DND-41 (cell line): ENCODE measurements around the gene BLOC1S6.

ENCODE experiments used
- ATAC-seq: fragments of 200-7000 bp; cut with Tn5 transposase; 3 replicates; pipeline ENCODE4 v1.9.1; 2021; ENCODE audit warnings: low read depth; ENCODE audit not compliant: insufficient read depth
- DNase-seq: peaks from one replicate; pipeline ENCODE4 v3.0.0-alpha.2; 2020
- H2AFZ ChIP-seq: 2 replicates; pipeline ENCODE4 v1.6.0; 2012; ENCODE audit warnings: low read depth, low read length
- H3K27ac ChIP-seq: 2 replicates; pipeline ENCODE4 v1.5.1; 2012; ENCODE audit warnings: low read length, inconsistent platforms
- H3K27me3 ChIP-seq: fragments of 200-600 bp; sonication (generic); 2 replicates; pipeline ENCODE4 v1.6.0; 2012; ENCODE audit warnings: low read length, mild to moderate bottlenecking, inconsistent platforms; ENCODE audit not compliant: insufficient read depth, poor library complexity
- H3K36me3 ChIP-seq: 2 replicates; pipeline ENCODE4 v1.5.1; 2012; ENCODE audit warnings: low read length, inconsistent platforms; ENCODE audit not compliant: insufficient read depth
- H3K4me1 ChIP-seq: 2 replicates; pipeline ENCODE4 v1.5.1; 2012; ENCODE audit warnings: mild to moderate bottlenecking, low read length; ENCODE audit not compliant: insufficient read depth
- H3K4me2 ChIP-seq: 2 replicates; pipeline ENCODE4 v1.6.0; 2012; ENCODE audit warnings: mild to moderate bottlenecking, moderate library complexity, low read length, inconsistent platforms; ENCODE audit not compliant: insufficient read depth
- H3K4me3 ChIP-seq, 2 experiments: fragments of 200-600 bp in 1 of 2; shearing (Covaris generic) in 1 of 2; 2 replicates each; pipeline ENCODE4 v1.5.1; 2012 to 2016; ENCODE audit warnings: inconsistent platforms in 2 of 2, low read length in 2 of 2, mild to moderate bottlenecking in 2 of 2, low read depth in 1 of 2, moderate library complexity in 1 of 2
- H3K79me2 ChIP-seq: 2 replicates; pipeline ENCODE4 v1.6.0; 2012; ENCODE audit warnings: low read length, inconsistent platforms; ENCODE audit not compliant: insufficient read depth
- H3K9ac ChIP-seq: 2 replicates; pipeline ENCODE4 v1.6.0; 2012; ENCODE audit warnings: low read depth, mild to moderate bottlenecking, inconsistent platforms, low read length, moderate library complexity
- H3K9me3 ChIP-seq: 2 replicates; pipeline ENCODE4 v1.5.1; 2012; ENCODE audit warnings: low read length, moderate library complexity, mild to moderate bottlenecking, inconsistent platforms; ENCODE audit not compliant: insufficient read depth, severe bottlenecking
- H4K20me1 ChIP-seq: 2 replicates; pipeline ENCODE4 v1.6.0; 2012; ENCODE audit warnings: low read length; ENCODE audit not compliant: insufficient read depth
- EZH2 ChIP-seq: IDR thresholded peaks from 3 replicates; pipeline ENCODE4 v1.6.1; 2012; ENCODE audit warnings: borderline replicate concordance, low read depth, mild to moderate bottlenecking, moderate library complexity, low read length, inconsistent platforms; ENCODE audit not compliant: severe bottlenecking
- TF ChIP-seq, protein P1 (sequence below): IDR thresholded peaks from 2 replicates; pipeline ENCODE4 v1.5.1; 2012; ENCODE audit warnings: borderline replicate concordance, low read length, moderate library complexity, mild to moderate bottlenecking; ENCODE audit not compliant: poor library complexity, severe bottlenecking; ENCODE audit errors: extremely low read depth

The BLOC1S6 gene

DNA sequence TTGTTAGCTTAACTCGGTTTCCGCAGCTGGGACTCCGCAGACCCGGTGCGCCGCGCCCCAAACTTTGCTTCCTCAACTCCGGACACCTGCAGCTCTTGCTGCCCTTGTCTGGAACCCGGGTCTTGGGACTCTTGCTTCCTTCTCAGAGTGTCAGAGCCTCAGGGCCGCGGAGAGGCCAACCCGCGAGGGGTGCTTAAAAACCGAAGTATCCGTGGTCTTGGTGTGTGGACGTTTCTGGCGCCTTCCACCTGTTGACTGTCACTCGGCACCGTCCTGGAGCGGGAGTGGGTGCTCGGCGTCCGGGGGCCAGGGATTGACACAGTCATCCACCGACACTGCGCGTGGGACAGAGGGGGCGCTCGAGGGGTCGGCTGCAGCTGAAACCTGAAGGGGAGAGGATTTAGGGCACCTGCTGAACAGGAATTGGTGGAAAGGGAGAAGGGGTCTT is 48.0 kb downstream of the BLOC1S6 start:
- Histone ChIP-seq H3K36me3 (no peaks in the 10 kb centered on the region), H2AFZ (peak overlapping the region; percentile 13; the same call in 1 of the 2 replicates), H3K4me2 (peak overlapping the region; percentile 56), H3K4me3 (peak overlapping the region in 1 of 2 experiments; percentile 25; a peak in 2 of 4 replicates), H3K4me1 (peaks cover 14% of the 10 kb centered on the region), H3K27ac (no peak overlapping the region), H3K9me3 (no peaks in the 10 kb centered on the region), H4K20me1 (no peaks in the 10 kb centered on the region), H3K79me2 (no peaks in the 10 kb centered on the region), H3K9ac (no peak overlapping the region), H3K27me3 (peaks cover 24% of the 10 kb centered on the region)
- DNase-seq (peak; percentile 39), ATAC-seq (peak; percentile 60)
- TF ChIP-seq EZH2: peak; percentile 40
- TF ChIP-seq, protein P1, sequence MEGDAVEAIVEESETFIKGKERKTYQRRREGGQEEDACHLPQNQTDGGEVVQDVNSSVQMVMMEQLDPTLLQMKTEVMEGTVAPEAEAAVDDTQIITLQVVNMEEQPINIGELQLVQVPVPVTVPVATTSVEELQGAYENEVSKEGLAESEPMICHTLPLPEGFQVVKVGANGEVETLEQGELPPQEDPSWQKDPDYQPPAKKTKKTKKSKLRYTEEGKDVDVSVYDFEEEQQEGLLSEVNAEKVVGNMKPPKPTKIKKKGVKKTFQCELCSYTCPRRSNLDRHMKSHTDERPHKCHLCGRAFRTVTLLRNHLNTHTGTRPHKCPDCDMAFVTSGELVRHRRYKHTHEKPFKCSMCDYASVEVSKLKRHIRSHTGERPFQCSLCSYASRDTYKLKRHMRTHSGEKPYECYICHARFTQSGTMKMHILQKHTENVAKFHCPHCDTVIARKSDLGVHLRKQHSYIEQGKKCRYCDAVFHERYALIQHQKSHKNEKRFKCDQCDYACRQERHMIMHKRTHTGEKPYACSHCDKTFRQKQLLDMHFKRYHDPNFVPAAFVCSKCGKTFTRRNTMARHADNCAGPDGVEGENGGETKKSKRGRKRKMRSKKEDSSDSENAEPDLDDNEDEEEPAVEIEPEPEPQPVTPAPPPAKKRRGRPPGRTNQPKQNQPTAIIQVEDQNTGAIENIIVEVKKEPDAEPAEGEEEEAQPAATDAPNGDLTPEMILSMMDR: peak; percentile 42

DNA sequence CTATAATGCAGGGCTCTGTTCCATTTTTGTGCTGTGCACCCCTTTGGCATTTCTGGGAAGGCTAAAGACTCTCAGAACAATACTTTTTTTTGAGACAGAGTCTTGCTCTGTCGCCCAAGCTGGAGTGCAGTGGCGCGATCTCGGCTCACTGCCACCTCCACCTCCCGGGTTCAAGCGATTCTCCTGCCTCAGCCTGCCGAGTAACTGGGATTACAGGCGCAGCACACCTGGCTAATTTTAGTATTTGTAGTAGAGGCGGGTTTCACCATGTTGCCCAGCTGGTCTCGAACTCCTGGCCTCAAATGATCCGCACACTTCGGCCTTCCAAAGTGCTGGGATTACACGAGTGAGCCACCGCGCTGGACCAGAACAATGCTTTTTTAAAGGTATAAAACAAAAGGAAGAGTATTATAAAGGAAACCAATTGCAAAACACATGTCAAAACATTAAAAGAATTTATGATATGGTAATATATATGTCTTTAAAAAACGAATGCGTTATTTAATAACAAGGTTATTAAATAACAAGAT is 48.6 kb downstream of the BLOC1S6 start:
- no peak overlapping the region for H2AFZ ChIP-seq
- 0 out of 3 replicates have a peak, but pooled peaks have one; percentile 3 for ATAC-seq

DNA sequence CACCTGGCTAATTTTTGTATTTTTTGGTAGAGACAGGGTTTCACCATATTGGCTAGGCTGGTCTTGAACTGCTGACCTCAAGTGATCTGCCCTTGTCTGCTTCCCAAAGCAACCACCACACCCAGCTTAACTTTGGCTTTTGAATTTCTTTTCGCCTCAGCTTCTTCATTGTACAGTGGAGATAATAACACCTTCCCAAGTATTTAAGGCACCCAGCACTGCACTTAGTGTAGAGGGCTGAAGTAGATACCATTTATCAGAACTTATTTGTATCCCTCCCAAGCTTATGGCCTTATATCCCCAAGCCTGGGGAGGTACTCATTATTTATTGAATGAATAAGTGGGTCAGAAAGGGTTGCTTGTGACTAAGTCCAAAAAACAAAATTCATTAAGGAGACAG is 50.0 kb downstream of the BLOC1S6 start:
- no peak overlapping the region for H3K27ac ChIP-seq

More for the DNA sequence above, 48.6 kb downstream of the BLOC1S6 start:
- H3K4me2 ChIP-seq: peak overlapping the region; percentile 56
- peaks cover 24% of the 10 kb centered on the region for H3K27me3 ChIP-seq
- H3K9me3 ChIP-seq: no peaks in the 10 kb centered on the region
- H4K20me1 ChIP-seq: no peaks in the 10 kb centered on the region
- DNase-seq: no peak
- no peak overlapping the region for H3K27ac ChIP-seq
- no peaks in the 10 kb centered on the region for H3K79me2 ChIP-seq
- no peaks in the 10 kb centered on the region for H3K36me3 ChIP-seq
- H3K4me3 ChIP-seq: peak overlapping the region in 1 of 2 experiments; percentile 25; a peak in 1 of 4 replicates
- TF ChIP-seq, protein P1: no peak
- no peak for TF ChIP-seq EZH2
- H3K4me1 ChIP-seq: peaks cover 14% of the 10 kb centered on the region
- H3K9ac ChIP-seq: no peak overlapping the region

DNA sequence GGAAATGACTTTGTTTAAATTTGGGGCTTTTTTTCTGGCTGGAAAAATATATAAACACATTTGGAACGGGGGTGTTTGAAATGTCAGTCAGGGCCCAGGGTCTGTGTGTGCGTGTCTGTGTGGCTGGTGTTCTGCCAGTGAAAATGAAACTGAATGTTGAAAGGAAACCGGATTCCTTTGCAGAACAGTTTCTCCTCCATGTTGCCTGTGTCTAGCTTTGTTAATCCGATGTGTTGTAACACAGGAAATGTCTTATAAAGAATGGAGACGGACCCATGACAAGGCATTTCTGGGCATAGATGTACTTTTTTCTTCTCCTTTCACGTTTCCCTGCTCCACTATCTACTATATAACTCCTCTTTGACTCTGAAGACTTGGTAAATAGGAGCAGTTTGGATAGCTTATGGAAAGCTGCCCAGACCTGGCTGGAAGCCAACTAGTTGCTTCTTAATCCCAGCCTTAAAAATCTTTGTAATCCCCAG is 50.4 kb downstream of the BLOC1S6 start:
- Histone ChIP-seq H3K27me3 (peaks cover 28% of the 10 kb centered on the region), H3K79me2 (no peaks in the 10 kb centered on the region), H3K36me3 (no peaks in the 10 kb centered on the region), H4K20me1 (no peaks in the 10 kb centered on the region), H3K4me3 (no peak overlapping the region), H3K9me3 (no peaks in the 10 kb centered on the region), H2AFZ (peak overlapping the region; percentile 58; the same call in 1 of the 2 replicates), H3K4me2 (peak overlapping the region; percentile 45; the same call in 1 of the 2 replicates), H3K4me1 (peaks cover 14% of the 10 kb centered on the region), H3K27ac (no peak overlapping the region), H3K9ac (no peak overlapping the region)
- peak; percentile 85 for ATAC-seq
- DNase-seq: peak; percentile 60
- TF ChIP-seq EZH2: no peak
- TF ChIP-seq, protein P1: no peak

More for the DNA sequence above, 50.0 kb downstream of the BLOC1S6 start:
- Histone ChIP-seq H3K27me3 (peaks cover 28% of the 10 kb centered on the region), H3K36me3 (no peaks in the 10 kb centered on the region), H3K9me3 (no peaks in the 10 kb centered on the region), H3K9ac (no peak overlapping the region), H3K4me1 (peaks cover 14% of the 10 kb centered on the region), H2AFZ (no peak overlapping the region), H4K20me1 (no peaks in the 10 kb centered on the region), H3K4me2 (no peak overlapping the region), H3K79me2 (no peaks in the 10 kb centered on the region), H3K4me3 (no peak overlapping the region)
- no peak for TF ChIP-seq EZH2
- ATAC-seq (peak; percentile 8; the same call in 1 of the 3 replicates), DNase-seq (no peak)
